Adrenal gland (tissue), 5 donors: ENCODE results near the gene YWHAQ.

Source experiments
- POLR2A ChIP-seq, 2 donors: fragments of 450-650 bp; IDR thresholded peaks; one replicate each; pipeline ENCODE4 v1.6.1; 2017; ENCODE audit warnings: antibody characterized with exemption in 2 of 2, mild to moderate bottlenecking in 2 of 2, moderate library complexity in 1 of 2
- TF ChIP-seq, protein P1 (sequence below), 6 experiments: fragments of 450-650 bp in 4 of 6; fragments of 200-600 bp in 2 of 6; sonication (generic) in 1 of 6; IDR thresholded peaks; 1 replicate in 5 of 6; 2 replicates in 1 of 6; pipeline versions ENCODE4 v1.5.1 to v1.8.0; 2016 to 2021; ENCODE audit warnings: antibody characterized with exemption in 6 of 6, mild to moderate bottlenecking in 2 of 6, moderate library complexity in 1 of 6
- donor health status: DM: no; HTN: no; CAD: no.

DNA sequence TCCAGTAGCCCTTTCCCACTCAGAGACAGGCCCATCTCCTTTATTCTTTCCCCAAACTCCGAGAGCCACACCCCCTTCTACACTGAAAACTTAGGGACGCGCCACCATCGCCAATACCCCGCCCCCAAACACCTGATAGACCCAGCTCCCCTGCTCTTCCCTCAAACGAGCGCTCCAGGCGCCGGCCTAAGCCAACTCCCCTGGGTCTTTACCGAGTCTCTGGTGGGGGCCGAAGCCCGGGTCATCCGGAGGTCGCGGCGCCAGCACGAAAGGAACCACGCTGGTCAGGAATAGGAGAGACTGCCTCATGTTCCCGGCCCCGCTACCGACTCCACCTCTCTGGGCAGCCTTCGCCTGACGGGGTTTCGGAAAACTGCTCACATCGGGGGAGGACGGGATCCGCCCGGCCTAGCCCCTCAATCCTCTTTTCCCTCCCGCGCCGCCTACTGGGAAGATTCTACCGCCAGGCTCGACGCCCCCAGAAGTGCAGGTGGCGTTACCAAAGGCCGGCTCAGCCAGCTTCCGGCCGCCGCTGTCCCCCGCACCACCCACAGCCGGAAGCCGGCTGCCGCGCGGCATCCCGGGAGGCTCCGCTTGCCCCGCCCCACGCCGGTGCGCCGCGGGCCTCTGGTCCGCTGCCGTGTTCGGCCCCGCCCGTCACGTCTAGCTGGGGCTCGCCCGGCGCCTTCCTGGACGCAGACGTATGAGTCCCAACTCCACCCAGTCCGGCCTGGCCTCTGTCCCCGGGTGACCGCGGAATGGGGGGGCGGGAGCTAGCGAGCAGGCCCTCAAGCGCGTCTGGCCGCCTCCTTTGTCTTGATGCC, 75.3 kb downstream of the YWHAQ start, which contains the start of gene ADAM17:
- TF ChIP-seq, protein P1, sequence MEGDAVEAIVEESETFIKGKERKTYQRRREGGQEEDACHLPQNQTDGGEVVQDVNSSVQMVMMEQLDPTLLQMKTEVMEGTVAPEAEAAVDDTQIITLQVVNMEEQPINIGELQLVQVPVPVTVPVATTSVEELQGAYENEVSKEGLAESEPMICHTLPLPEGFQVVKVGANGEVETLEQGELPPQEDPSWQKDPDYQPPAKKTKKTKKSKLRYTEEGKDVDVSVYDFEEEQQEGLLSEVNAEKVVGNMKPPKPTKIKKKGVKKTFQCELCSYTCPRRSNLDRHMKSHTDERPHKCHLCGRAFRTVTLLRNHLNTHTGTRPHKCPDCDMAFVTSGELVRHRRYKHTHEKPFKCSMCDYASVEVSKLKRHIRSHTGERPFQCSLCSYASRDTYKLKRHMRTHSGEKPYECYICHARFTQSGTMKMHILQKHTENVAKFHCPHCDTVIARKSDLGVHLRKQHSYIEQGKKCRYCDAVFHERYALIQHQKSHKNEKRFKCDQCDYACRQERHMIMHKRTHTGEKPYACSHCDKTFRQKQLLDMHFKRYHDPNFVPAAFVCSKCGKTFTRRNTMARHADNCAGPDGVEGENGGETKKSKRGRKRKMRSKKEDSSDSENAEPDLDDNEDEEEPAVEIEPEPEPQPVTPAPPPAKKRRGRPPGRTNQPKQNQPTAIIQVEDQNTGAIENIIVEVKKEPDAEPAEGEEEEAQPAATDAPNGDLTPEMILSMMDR (IDR thresholded peaks at IDR 0.05), result peak in 4 of 6 experiments; percentile 25 to 82 (median 68)
- TF ChIP-seq POLR2A (IDR thresholded peaks at IDR 0.05), result peak; percentile 82 to 98
